ENCODE results near the gene SOWAHD. TPM values are rescaled to one million over a fixed set of nuclear protein-coding genes. Genes with fewer than 3 reads are reported as not detected.
"Not testable (repeated sequence)": the region's sequence is repeated elsewhere in the genome, so short reads cannot be mapped to it uniquely, and the experiment has no call there.

Gene SOWAHD
- total and polyA plus RNA-seq, 7 experiments from 2014 or later: 0.50 to 3.1 (median 2.5) TPM

GRCh38 chrX:119801253-119802221, 43.1 kb downstream of the SOWAHD start:
- Histone ChIP-seq H3K4me3 (ENCODE audit: low read length) (no peak overlapping the region), H3K27ac (ENCODE audit: low read depth, low read length) (no peak overlapping the region), H3K9me3 (ENCODE audit: control insufficient read depth in 2 of 3, low read length in 3 of 3) (no peaks in the 10 kb centered on the region), H3K27me3 (ENCODE audit: control insufficient read depth in 2 of 2, insufficient read depth in 2 of 2, low read length in 2 of 2) (no peaks in the 10 kb centered on the region), H3K4me1 (ENCODE audit: control insufficient read depth in 2 of 2, insufficient read depth in 2 of 2, low read length in 2 of 2) (no peaks in the 10 kb centered on the region), H3K36me3 (ENCODE audit: control insufficient read depth in 2 of 3, insufficient read depth in 3 of 3, low read length in 3 of 3) (no peaks in the 10 kb centered on the region)
- no peak overlapping the region for H3K4me3 Mint-ChIP-seq
- intact Hi-C loops (cut with micrococcal nuclease): no loop called here
- H3K36me3 Mint-ChIP-seq: peaks cover 0 to 10% (median 4%) of the 10 kb centered on the region in 5 donors
- no peak for ATAC-seq
- POLR2A ChIA-PET: no interaction called here
- CTCF ChIA-PET: no interaction called here
- H3K4me1 Mint-ChIP-seq: peaks cover 0 to 4% (median 0%) of the 10 kb centered on the region in 7 donors
- no peaks in the 10 kb centered on the region for H3K27me3 Mint-ChIP-seq
- no peak overlapping the region for H3K27ac Mint-ChIP-seq
- H3K9me3 Mint-ChIP-seq: peaks cover 0 to 4% (median 0%) of the 10 kb centered on the region in 11 donors
- DNase-seq: no peak

GRCh38 chrX:119802546-119802945, 44.2 kb downstream of the SOWAHD start:
- POLR2A ChIA-PET: no interaction called here
- ATAC-seq: no peak

GRCh38 chrX:119808461-119808860, 50.1 kb downstream of the SOWAHD start:
- H3K4me1 Mint-ChIP-seq; ATAC-seq; H3K36me3 ChIP-seq (ENCODE audit: control insufficient read depth in 2 of 3, insufficient read depth in 3 of 3, low read length in 3 of 3); H3K27ac ChIP-seq (ENCODE audit: low read depth, low read length); intact Hi-C loops (cut with micrococcal nuclease); H3K9me3 Mint-ChIP-seq; H3K4me1 ChIP-seq (ENCODE audit: control insufficient read depth in 2 of 2, insufficient read depth in 2 of 2, low read length in 2 of 2); H3K27ac Mint-ChIP-seq; H3K4me3 ChIP-seq (ENCODE audit: low read length); H3K9me3 ChIP-seq (ENCODE audit: control insufficient read depth in 2 of 3, low read length in 3 of 3); DNase-seq; H3K27me3 ChIP-seq (ENCODE audit: control insufficient read depth in 2 of 2, insufficient read depth in 2 of 2, low read length in 2 of 2); H3K27me3 Mint-ChIP-seq; CTCF ChIA-PET; POLR2A ChIA-PET; H3K4me3 Mint-ChIP-seq: not testable (repeated sequence)
- peaks cover 0 to 11% (median 9%) of the 10 kb centered on the region in 5 donors for H3K36me3 Mint-ChIP-seq

More at GRCh38 chrX:119802546-119802945, 44.2 kb downstream of the SOWAHD start:
- H3K9me3 Mint-ChIP-seq: peaks cover 0 to 4% (median 0%) of the 10 kb centered on the region in 11 donors
- Histone ChIP-seq H3K27ac (ENCODE audit: low read depth, low read length) (no peak overlapping the region), H3K4me1 (ENCODE audit: control insufficient read depth in 2 of 2, insufficient read depth in 2 of 2, low read length in 2 of 2) (no peaks in the 10 kb centered on the region), H3K36me3 (ENCODE audit: control insufficient read depth in 2 of 3, insufficient read depth in 3 of 3, low read length in 3 of 3) (no peaks in the 10 kb centered on the region), H3K9me3 (ENCODE audit: control insufficient read depth in 2 of 3, low read length in 3 of 3) (no peaks in the 10 kb centered on the region), H3K4me3 (ENCODE audit: low read length) (no peak overlapping the region), H3K27me3 (ENCODE audit: control insufficient read depth in 2 of 2, insufficient read depth in 2 of 2, low read length in 2 of 2) (no peaks in the 10 kb centered on the region)
- CTCF ChIA-PET: no interaction called here
- H3K27ac Mint-ChIP-seq: peak overlapping the region in 1 of 9 donors; percentile 14
- intact Hi-C loops (cut with micrococcal nuclease): no loop called here
- peaks cover 0 to 14% (median 5%) of the 10 kb centered on the region in 5 donors for H3K36me3 Mint-ChIP-seq
- DNase-seq: no peak
- H3K4me1 Mint-ChIP-seq: peaks cover 0 to 4% (median 0%) of the 10 kb centered on the region in 7 donors
- no peak overlapping the region for H3K4me3 Mint-ChIP-seq
- no peaks in the 10 kb centered on the region for H3K27me3 Mint-ChIP-seq

DNA sequence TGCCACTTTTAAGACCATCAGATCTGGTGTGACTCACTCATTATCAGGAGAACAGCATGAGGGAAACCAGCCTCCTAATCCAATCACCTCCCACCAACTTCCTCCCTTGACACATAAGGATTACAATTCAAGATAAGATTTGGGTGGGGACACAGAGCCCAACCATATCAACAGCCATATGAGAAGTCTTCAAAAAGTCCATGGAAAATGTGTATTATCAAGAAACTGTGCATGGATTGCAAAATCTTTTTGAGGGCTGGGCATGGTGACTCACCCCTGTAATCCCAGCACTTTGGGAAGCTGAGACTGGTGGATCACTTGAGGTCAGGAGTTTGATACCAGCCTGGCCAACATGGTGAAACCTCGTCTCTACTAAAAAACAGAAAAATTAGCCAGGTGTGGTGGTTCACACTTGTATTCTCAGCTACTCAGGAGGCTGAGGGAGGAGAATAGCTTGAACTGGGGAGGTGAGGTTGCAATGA, 50.8 kb downstream of the SOWAHD start:
- Histone ChIP-seq H3K4me3 (ENCODE audit: low read length) (no peak overlapping the region), H3K27me3 (ENCODE audit: control insufficient read depth in 2 of 2, insufficient read depth in 2 of 2, low read length in 2 of 2) (no peaks in the 10 kb centered on the region), H3K27ac (ENCODE audit: low read depth, low read length) (no peak overlapping the region), H3K4me1 (ENCODE audit: control insufficient read depth in 2 of 2, insufficient read depth in 2 of 2, low read length in 2 of 2) (no peaks in the 10 kb centered on the region), H3K36me3 (ENCODE audit: control insufficient read depth in 2 of 3, insufficient read depth in 3 of 3, low read length in 3 of 3) (no peaks in the 10 kb centered on the region), H3K9me3 (ENCODE audit: control insufficient read depth in 2 of 3, low read length in 3 of 3) (no peaks in the 10 kb centered on the region)
- ChIA-PET CTCF (no interaction called here), POLR2A (no interaction called here)
- DNase-seq: no peak
- Mint-ChIP-seq H3K27ac (no peak overlapping the region), H3K4me1 (peaks cover 0 to 3% (median 0%) of the 10 kb centered on the region in 7 donors), H3K27me3 (no peaks in the 10 kb centered on the region), H3K9me3 (peaks cover 0 to 4% (median 0%) of the 10 kb centered on the region in 11 donors), H3K36me3 (peaks cover 0 to 11% (median 9%) of the 10 kb centered on the region in 5 donors), H3K4me3 (no peak overlapping the region)
- ATAC-seq: no peak
- intact Hi-C loops (cut with micrococcal nuclease): no loop called here

Other genes with a start within 250 kb of the SOWAHD start
- gene STEEP1, start 193.2 kb upstream of the SOWAHD start, total RNA-seq: 10 to 100 TPM; 19.9 to 21.8 (median 20.9) TPM
- gene STEEP1, start 193.2 kb upstream of the SOWAHD start, polyA plus RNA-seq: 10 to 100 TPM; 13.3 to 22.2 TPM
- gene UBE2A, start 184.0 kb upstream of the SOWAHD start, total RNA-seq: 10 to 100 TPM; 34.0 to 74.7 (median 60.2) TPM
- gene UBE2A, start 184.0 kb upstream of the SOWAHD start, polyA plus RNA-seq: 10 to 100 TPM; 23.9 to 30.7 TPM
- 10 to 100 TPM in 4 of 5 experiments, 1 to 10 TPM in 1; 9.9 to 16.4 (median 14.0) TPM for gene NKRF, start 152.2 kb upstream of the SOWAHD start, total RNA-seq
- 1 to 10 TPM; 5.2 to 8.1 TPM for gene NKRF, start 152.2 kb upstream of the SOWAHD start, polyA plus RNA-seq
- gene SEPTIN6, start 65.4 kb upstream of the SOWAHD start, total RNA-seq: 100 to 1,000 TPM; 151 to 315 (median 221) TPM
- gene SEPTIN6, start 65.4 kb upstream of the SOWAHD start, polyA plus RNA-seq: 100 to 1,000 TPM; 197 to 296 TPM
- gene RPL39, start 33.0 kb downstream of the SOWAHD start, total RNA-seq: 1,000 to 10,000 TPM; 2,181 to 4,347 (median 3,799) TPM
- 1,000 to 10,000 TPM; 4,923 to 5,899 TPM for gene RPL39, start 33.0 kb downstream of the SOWAHD start, polyA plus RNA-seq
- gene UPF3B, start 94.4 kb downstream of the SOWAHD start, total RNA-seq: 10 to 100 TPM in 3 of 5 experiments, 1 to 10 TPM in 2; 7.6 to 12.6 (median 11.3) TPM
- 1 to 10 TPM; 7.3 to 8.3 TPM for gene UPF3B, start 94.4 kb downstream of the SOWAHD start, polyA plus RNA-seq
- 10 to 100 TPM; 25.5 to 40.6 (median 34.7) TPM for gene RNF113A, start 113.1 kb downstream of the SOWAHD start, total RNA-seq
- gene RNF113A, start 113.1 kb downstream of the SOWAHD start, polyA plus RNA-seq: 10 to 100 TPM; 47.8 to 76.4 TPM
- 10 to 100 TPM; 41.6 to 94.7 (median 46.8) TPM for gene NDUFA1, start 113.2 kb downstream of the SOWAHD start, total RNA-seq
- gene NDUFA1, start 113.2 kb downstream of the SOWAHD start, polyA plus RNA-seq: 100 to 1,000 TPM; 172 to 313 TPM
- gene AKAP14, start 137.3 kb downstream of the SOWAHD start, total RNA-seq: not detected
- not detected for gene AKAP14, start 137.3 kb downstream of the SOWAHD start, polyA plus RNA-seq
- gene NKAP, start 185.2 kb downstream of the SOWAHD start, total RNA-seq: 10 to 100 TPM in 4 of 5 experiments, 1 to 10 TPM in 1; 9.7 to 19.3 (median 14.9) TPM
- 1 to 10 TPM; 4.2 to 6.0 TPM for gene NKAP, start 185.2 kb downstream of the SOWAHD start, polyA plus RNA-seq

Measured in naive thymus-derived CD4-positive, alpha-beta T cell (primary cell).